Panc1 (cell line): Measurements from ENCODE around the gene B4GALT5. TPM values are rescaled to one million over a fixed set of nuclear protein-coding genes. Genes with fewer than 3 reads are reported as not detected.
"Not testable (repeated sequence)": the region's sequence is repeated elsewhere in the genome, so short reads cannot be mapped to it uniquely, and the experiment has no call there.

ENCODE experiments used
- ATAC-seq: fragments of 200-7000 bp; cut with Tn5 transposase; 2 replicates; pipeline ENCODE4 v1.9.1; 2020; ENCODE audit warnings: mild to moderate bottlenecking, moderate library complexity
- BruUV-seq: library from RNA; stranded (reverse); fragments of 400-500 nt; replicated peaks from 2 replicates; lab custom pipeline; 2021; lab: Mats Ljungman, UMichigan
- CTCF ChIA-PET: fragments of 300-600 bp; sonication (Branson Sonifier 250); formaldehyde crosslinking; loops from one replicate; lab custom pipeline; 2022; ENCODE audit warnings: antibody characterized with exemption; lab: Charles Lee
- POLR2A ChIA-PET: fragments of 300-600 bp; sonication (Branson Sonifier 250); formaldehyde crosslinking; loops from one replicate; lab custom pipeline; 2022; ENCODE audit warnings: antibody characterized with exemption; lab: Charles Lee
- DNase-seq: peaks from one replicate; pipeline ENCODE4 v3.0.0-alpha.2; 2010; ENCODE audit warnings: low read depth, low spot score
- H3K27ac ChIP-seq: 2 replicates; pipeline ENCODE4 v1.5.1; 2011; ENCODE audit warnings: mild to moderate bottlenecking, low read length, inconsistent platforms
- H3K27me3 ChIP-seq: fragments of 200-500 bp; sonication (Bioruptor generic); 2 replicates; pipeline ENCODE4 v1.6.0; 2014; ENCODE audit warnings: low read length, inconsistent platforms; ENCODE audit not compliant: control insufficient read depth, insufficient read depth
- H3K36me3 ChIP-seq: fragments of 200-500 bp; sonication (Bioruptor generic); 2 replicates; pipeline ENCODE4 v1.5.1; 2014; ENCODE audit warnings: inconsistent platforms, mild to moderate bottlenecking, low read length, moderate library complexity; ENCODE audit not compliant: control insufficient read depth, insufficient read depth
- H3K4me1 ChIP-seq: 2 replicates; pipeline ENCODE4 v1.5.1; 2011; ENCODE audit warnings: inconsistent platforms, mild to moderate bottlenecking, low read length, moderate library complexity; ENCODE audit not compliant: control insufficient read depth, insufficient read depth
- H3K4me3 ChIP-seq, 2 experiments: 2 replicates each; pipeline ENCODE4 v1.5.1; 2011 to 2012; ENCODE audit warnings: low read depth in 2 of 2, low read length in 2 of 2, mild to moderate bottlenecking in 2 of 2, inconsistent platforms in 1 of 2, moderate library complexity in 1 of 2
- H3K9me3 ChIP-seq: fragments of 200-500 bp; sonication (Bioruptor generic); 2 replicates; pipeline ENCODE4 v1.5.1; 2014; ENCODE audit warnings: low read depth, mild to moderate bottlenecking, inconsistent platforms, low read length, moderate library complexity; ENCODE audit not compliant: control insufficient read depth, insufficient read depth
- POLR2AphosphoS5 ChIP-seq: IDR thresholded peaks from 2 replicates; pipeline ENCODE4 v1.6.1; 2012; ENCODE audit warnings: mild to moderate bottlenecking, low read depth, low read length, moderate library complexity
- SIN3A ChIP-seq: IDR thresholded peaks from 2 replicates; pipeline ENCODE4 v1.6.1; 2012; ENCODE audit warnings: low read depth, mild to moderate bottlenecking, low read length, moderate library complexity, borderline replicate concordance; ENCODE audit not compliant: insufficient read depth
- TCF7L2 ChIP-seq: IDR thresholded peaks from 2 replicates; pipeline ENCODE4 v1.6.1; 2011; ENCODE audit warnings: mild to moderate bottlenecking, low read depth, low read length, inconsistent platforms
- in situ Hi-C: cut with HindIII; loops from 2 replicates; pipeline ENCODE4 v1.10.0; 2016; ENCODE audit warnings: low sequenced_read_pairs, low pct_unique_long_range_greater_than_20kb
- intact Hi-C: fragments of 100-400 bp; cut with micrococcal nuclease; formaldehyde crosslinking; loops from one replicate; pipeline ENCODE4 v1.10.0; 2022; ENCODE audit not compliant: unreplicated experiment
- total RNA-seq: library from RNA; stranded (reverse); gene quantifications from one replicate; pipeline ENCODE4 v1.2.1, GENCODE V29; 2021; ENCODE audit not compliant: unreplicated experiment
- TF ChIP-seq, protein P1 (sequence below), 2 experiments: IDR thresholded peaks; 2 replicates each; pipeline ENCODE4 v1.6.1; 2011 to 2012; ENCODE audit warnings: low read depth in 2 of 2, control low read depth in 1 of 2, low read length in 1 of 2, mild to moderate bottlenecking in 1 of 2, moderate library complexity in 1 of 2; ENCODE audit not compliant: insufficient read depth in 1 of 2
- TF ChIP-seq, protein P2 (sequence below): fragments of 450-650 bp; IDR thresholded peaks from 2 replicates; pipeline ENCODE4 v1.5.1; 2017; ENCODE audit warnings: mild to moderate bottlenecking

B4GALT5 gene
- total RNA-seq, 1 experiment from 2014 or later, result 40.0 TPM

DNA sequence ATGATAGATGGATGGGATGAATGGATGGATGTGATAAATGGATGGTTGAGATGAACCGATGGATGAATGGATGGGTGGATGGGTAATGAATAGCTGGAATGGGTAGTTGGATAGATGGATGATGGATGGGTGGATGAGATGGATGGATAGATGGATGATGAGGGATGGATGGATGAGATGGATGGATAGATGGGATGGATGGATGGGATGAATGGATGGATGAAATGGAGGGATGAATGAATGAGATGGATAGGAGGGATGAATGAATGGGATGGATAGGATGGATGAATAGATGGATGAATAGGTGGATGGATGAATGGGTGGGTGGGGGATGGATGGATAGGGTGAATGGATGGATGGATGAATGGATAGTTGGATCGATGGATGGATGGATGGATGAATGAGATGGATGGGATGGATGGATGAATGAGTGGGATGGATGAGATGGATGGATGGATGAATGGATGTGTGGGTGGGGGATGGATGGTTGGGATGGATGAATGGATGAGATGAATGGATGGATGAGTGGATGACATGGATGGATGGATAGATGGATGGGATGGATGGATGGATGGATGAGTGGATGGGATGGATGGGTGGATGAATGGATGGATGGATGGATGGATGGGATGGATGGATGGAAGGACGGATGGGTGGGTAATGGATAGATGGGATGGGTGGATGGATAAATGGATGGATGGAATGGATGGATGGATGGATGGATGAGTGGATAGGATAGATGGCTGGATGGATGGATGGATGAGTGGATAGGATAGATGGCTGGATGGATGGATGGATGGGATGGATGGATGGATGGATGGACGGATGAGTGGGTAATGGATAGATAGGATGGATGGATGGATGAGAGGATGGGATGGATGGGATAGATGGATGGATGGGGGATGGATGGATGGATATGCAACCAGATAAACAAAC is 94.3 kb downstream of the B4GALT5 start:
- H3K36me3 ChIP-seq, result no peaks in the 10 kb centered on the region
- H3K9me3 ChIP-seq, result peaks cover 7% of the 10 kb centered on the region; the same call in 1 of the 2 replicates
- H3K27me3 ChIP-seq, result no peaks in the 10 kb centered on the region
- H3K4me3 ChIP-seq, result no peak overlapping the region
- no peak for DNase-seq
- BruUV-seq, result no TSS peak
- H3K4me1 ChIP-seq, result peaks cover 8% of the 10 kb centered on the region; the same call in 1 of the 2 replicates
- TF ChIP-seq, protein P1, sequence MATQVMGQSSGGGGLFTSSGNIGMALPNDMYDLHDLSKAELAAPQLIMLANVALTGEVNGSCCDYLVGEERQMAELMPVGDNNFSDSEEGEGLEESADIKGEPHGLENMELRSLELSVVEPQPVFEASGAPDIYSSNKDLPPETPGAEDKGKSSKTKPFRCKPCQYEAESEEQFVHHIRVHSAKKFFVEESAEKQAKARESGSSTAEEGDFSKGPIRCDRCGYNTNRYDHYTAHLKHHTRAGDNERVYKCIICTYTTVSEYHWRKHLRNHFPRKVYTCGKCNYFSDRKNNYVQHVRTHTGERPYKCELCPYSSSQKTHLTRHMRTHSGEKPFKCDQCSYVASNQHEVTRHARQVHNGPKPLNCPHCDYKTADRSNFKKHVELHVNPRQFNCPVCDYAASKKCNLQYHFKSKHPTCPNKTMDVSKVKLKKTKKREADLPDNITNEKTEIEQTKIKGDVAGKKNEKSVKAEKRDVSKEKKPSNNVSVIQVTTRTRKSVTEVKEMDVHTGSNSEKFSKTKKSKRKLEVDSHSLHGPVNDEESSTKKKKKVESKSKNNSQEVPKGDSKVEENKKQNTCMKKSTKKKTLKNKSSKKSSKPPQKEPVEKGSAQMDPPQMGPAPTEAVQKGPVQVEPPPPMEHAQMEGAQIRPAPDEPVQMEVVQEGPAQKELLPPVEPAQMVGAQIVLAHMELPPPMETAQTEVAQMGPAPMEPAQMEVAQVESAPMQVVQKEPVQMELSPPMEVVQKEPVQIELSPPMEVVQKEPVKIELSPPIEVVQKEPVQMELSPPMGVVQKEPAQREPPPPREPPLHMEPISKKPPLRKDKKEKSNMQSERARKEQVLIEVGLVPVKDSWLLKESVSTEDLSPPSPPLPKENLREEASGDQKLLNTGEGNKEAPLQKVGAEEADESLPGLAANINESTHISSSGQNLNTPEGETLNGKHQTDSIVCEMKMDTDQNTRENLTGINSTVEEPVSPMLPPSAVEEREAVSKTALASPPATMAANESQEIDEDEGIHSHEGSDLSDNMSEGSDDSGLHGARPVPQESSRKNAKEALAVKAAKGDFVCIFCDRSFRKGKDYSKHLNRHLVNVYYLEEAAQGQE (IDR thresholded peaks at IDR 0.05; ENCODE audit: insufficient read depth in 1 of 2, low read depth in 2 of 2, low read length in 1 of 2), result no peak
- no peak for TF ChIP-seq POLR2AphosphoS5
- TF ChIP-seq SIN3A, result no peak
- TF ChIP-seq, protein P2, sequence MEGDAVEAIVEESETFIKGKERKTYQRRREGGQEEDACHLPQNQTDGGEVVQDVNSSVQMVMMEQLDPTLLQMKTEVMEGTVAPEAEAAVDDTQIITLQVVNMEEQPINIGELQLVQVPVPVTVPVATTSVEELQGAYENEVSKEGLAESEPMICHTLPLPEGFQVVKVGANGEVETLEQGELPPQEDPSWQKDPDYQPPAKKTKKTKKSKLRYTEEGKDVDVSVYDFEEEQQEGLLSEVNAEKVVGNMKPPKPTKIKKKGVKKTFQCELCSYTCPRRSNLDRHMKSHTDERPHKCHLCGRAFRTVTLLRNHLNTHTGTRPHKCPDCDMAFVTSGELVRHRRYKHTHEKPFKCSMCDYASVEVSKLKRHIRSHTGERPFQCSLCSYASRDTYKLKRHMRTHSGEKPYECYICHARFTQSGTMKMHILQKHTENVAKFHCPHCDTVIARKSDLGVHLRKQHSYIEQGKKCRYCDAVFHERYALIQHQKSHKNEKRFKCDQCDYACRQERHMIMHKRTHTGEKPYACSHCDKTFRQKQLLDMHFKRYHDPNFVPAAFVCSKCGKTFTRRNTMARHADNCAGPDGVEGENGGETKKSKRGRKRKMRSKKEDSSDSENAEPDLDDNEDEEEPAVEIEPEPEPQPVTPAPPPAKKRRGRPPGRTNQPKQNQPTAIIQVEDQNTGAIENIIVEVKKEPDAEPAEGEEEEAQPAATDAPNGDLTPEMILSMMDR, result no peak
- no peak for TF ChIP-seq TCF7L2
- CTCF ChIA-PET, result no interaction called here
- ATAC-seq, result no peak
- POLR2A ChIA-PET, result no interaction called here
- H3K27ac ChIP-seq, result no peak overlapping the region
- in situ Hi-C loops, result no loop called here
- intact Hi-C loops, result no loop called here

DNA sequence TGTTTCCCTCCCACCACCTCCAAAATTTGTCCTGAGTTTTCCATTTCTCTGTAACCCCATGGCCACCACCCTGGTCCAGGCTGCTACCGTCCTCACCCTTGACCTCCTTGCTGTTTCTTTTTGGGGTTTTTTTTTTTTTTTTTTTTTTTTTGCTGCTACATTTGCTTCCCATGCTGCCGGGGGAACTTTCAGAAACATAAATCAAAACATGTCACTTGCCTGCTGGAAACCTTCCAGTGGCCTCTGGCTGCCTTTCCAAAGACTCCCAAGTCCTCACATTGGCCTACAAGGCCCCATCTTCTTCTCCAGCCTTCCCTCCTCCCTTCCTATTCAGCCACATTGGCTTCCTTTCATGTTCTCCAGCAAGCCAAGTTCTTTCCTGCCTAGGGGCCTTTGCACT is 95.4 kb downstream of the B4GALT5 start:
- H3K36me3 ChIP-seq, result no peaks in the 10 kb centered on the region
- POLR2A ChIA-PET, result no interaction called here
- in situ Hi-C loops (no loop called here), intact Hi-C loops (no loop called here)
- TF ChIP-seq POLR2AphosphoS5 (no peak), SIN3A (no peak), TCF7L2 (no peak)
- TF ChIP-seq, protein P2, result no peak
- TF ChIP-seq, protein P1 (IDR thresholded peaks at IDR 0.05; ENCODE audit: insufficient read depth in 1 of 2, low read depth in 2 of 2, low read length in 1 of 2), result no peak
- CTCF ChIA-PET, result no interaction called here
- H3K27ac ChIP-seq, result no peak overlapping the region
- BruUV-seq, result no TSS peak
- no peak for DNase-seq
- H3K27me3 ChIP-seq, result no peaks in the 10 kb centered on the region
- H3K9me3 ChIP-seq, result peaks cover 7% of the 10 kb centered on the region; the same call in 1 of the 2 replicates
- peaks cover 9% of the 10 kb centered on the region; the same call in 1 of the 2 replicates for H3K4me1 ChIP-seq
- no peak overlapping the region for H3K4me3 ChIP-seq
- no peak for ATAC-seq

DNA sequence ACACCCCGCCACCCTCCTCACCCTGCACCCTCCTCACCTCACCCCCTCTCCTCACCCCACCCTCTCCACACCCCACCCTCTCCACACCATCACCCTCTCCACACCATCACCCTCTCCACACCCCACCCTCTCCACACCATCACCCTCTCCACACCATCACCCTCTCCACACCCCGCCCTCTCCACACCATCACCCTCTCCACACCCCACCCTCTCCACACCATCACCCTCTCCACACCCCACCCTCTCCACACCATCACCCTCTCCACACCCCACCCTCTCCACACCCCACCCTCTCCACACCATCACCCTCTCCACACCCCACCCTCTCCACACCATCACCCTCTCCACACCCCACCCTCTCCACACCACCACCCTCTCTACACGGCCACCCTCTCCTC is 96.3 kb downstream of the B4GALT5 start:
- H3K27me3 ChIP-seq, H3K27ac ChIP-seq, in situ Hi-C loops, ATAC-seq, H3K36me3 ChIP-seq, DNase-seq, H3K4me3 ChIP-seq, POLR2A ChIA-PET, H3K4me1 ChIP-seq, CTCF ChIA-PET, H3K9me3 ChIP-seq, intact Hi-C loops, BruUV-seq: not testable (repeated sequence)
